HS-5 (cell line): ENCODE data around the gene GPRC5B.
A peak's percentile ranks its signal among the peaks of the same experiment; 100 is the strongest.

Source experiments
- DNase-seq: peaks from one replicate; pipeline ENCODE4 v3.0.0-alpha.2; 2012; ENCODE audit warnings: low read depth

GPRC5B gene

DNA sequence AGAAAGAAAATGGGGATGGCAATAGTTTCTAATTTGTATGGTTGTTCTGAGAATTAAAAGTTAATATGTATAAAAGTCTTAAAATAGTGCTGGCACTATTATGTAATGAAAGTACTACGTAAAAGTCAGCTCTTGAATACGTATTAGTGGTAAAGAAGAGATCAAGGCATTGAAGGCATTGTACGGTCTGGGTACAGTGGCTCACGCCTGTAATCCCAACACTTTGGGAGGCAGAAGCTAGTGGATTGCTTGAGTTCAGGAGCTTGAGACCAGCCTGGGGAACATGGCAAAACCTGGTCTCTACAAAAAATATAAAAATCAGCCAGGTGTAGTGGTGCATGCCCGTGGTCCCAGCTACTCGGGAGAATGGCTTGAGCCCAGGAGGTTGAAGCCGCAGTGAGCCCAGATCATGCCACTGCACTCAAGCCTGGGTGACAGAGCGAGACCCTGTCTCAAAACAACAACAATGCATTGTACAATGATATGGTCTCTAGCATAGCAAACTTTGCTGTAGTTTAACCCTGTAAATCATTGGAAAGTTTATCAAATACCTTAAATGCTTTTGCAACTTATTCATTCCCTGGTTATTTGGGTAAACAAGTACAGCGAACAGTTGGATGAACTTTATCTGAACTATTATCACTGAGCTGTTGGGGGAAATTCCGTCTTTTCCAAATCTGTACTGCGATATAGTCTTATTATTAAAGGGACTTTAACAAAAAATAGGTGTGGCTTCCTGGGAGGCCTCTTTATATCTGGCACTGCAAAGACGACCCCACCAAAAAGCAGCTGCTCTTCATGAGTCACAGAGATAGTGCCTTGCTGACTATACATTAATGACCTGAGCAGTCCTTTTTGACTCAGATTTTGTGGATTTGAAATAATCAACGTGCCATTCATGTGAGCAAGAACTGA, 73.6 kb downstream of the GPRC5B start:
- DNase-seq, result peak; percentile 92

GRCh38 chr16:19809693-19810092, 75.0 kb downstream of the GPRC5B start:
- DNase-seq, result no peak

DNA sequence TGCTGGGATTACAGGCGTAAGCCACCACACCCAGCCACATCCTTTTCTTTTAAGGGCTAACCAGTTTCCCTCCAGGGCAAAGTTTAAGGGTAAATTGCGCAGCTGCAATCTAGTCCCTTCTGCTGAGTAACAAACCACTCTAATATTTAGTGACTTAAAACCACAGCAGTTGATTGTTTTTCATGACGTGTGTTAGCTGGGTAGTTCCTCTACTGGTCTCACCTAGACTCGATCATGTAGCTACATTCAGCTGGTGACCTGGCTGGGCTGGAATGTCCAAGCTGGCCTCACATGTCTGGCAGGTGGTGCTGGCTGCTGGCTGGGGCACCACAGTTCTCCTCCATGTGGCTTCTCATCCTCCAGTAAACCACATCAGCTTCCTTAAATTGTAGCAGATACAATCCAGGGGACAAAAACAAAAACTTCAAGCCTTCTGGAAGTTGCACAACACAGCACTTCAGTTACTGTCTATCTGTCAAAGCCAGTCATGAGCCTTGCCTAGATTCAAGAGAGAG, 75.5 kb downstream of the GPRC5B start:
- DNase-seq, result peak; percentile 18

DNA sequence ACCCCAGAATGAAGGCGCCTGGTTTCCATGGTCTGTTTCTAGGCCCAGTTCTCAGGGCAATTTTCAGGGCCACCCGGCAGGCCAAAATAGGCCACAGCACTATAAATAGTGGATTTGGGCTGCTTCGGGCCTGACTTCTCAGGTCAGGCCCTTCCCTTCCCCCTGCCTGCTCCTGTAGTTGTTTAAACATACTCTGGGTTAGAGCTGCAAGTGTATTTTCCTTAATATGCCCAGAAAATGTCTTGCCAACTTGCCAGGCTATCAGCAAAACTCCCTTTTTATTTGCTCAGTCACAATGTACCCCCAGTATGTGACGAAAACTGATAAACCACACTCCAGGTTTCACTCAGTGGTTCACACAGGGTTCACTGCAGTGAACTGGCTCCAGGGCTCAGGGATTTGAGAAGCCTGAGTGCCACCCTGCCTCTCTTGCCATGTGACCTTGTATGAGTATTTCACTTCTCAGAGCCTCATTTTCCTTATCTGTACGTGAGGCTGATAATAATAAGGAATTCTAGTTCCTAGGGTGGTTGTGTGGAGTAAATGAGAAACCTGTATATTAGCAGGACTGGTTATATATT, 76.5 kb downstream of the GPRC5B start:
- DNase-seq, result no peak
